Stimulated activated CD4-positive, alpha-beta T cell treated with anti-CD3 and anti-CD28 coated beads, Interleukin-4, amount 100 ng/mL, for 48 hours (primary cell): ENCODE results near the gene PMPCA.

Source experiments
- DNase-seq, 2 donors: peaks; one replicate each; pipeline ENCODE4 v3.0.0-alpha.2; 2020; ENCODE audit warnings: low read depth in 2 of 2

Gene PMPCA

GRCh38 chr9:136456258-136456657 is 45.8 kb downstream of the PMPCA start:
- DNase-seq, result no peak

- no peak for DNase-seq
Observed at GRCh38 chr9:136457326-136457725, 46.9 kb downstream of the PMPCA start.

- DNase-seq, result no peak
Observed at GRCh38 chr9:136459425-136459824, 49.0 kb downstream of the PMPCA start.

GRCh38 chr9:136460772-136461325 is 50.4 kb downstream of the PMPCA start:
- DNase-seq, result no peak

GRCh38 chr9:136462664-136463063 is 52.2 kb downstream of the PMPCA start:
- DNase-seq, result no peak

GRCh38 chr9:136463578-136463977 is 53.1 kb downstream of the PMPCA start:
- no peak for DNase-seq

- DNase-seq, result no peak
Observed at GRCh38 chr9:136464241-136464640, 53.8 kb downstream of the PMPCA start.

- no peak for DNase-seq
Observed at GRCh38 chr9:136465500-136466154, 55.2 kb downstream of the PMPCA start.

- DNase-seq, result no peak
Observed at GRCh38 chr9:136466155-136466541, 55.7 kb downstream of the PMPCA start.

GRCh38 chr9:136467766-136468165 is 57.3 kb downstream of the PMPCA start:
- no peak for DNase-seq

GRCh38 chr9:136470356-136470755 is 59.9 kb downstream of the PMPCA start:
- DNase-seq, result no peak

GRCh38 chr9:136470792-136471469 is 60.5 kb downstream of the PMPCA start:
- no peak for DNase-seq

GRCh38 chr9:136471802-136472487 is 61.5 kb downstream of the PMPCA start:
- DNase-seq, result no peak

GRCh38 chr9:136472640-136473353 is 62.3 kb downstream of the PMPCA start:
- no peak for DNase-seq

- no peak for DNase-seq
Observed at GRCh38 chr9:136473354-136473721, 62.9 kb downstream of the PMPCA start.
